NCI-H1105 treated with DMSO at 0.1 percent for 48 hours (cell line): ENCODE results near the gene ADAMTS10.
"Not testable (repeated sequence)": the region's sequence is repeated elsewhere in the genome, so short reads cannot be mapped to it uniquely, and the experiment has no call there.

Source experiments
- DNase-seq: peaks from one replicate; lab custom pipeline; 2025; lab: John Stamatoyannopoulos, UW

Gene ADAMTS10

GRCh38 chr19:8561075-8561764 is 49.3 kb downstream of the ADAMTS10 start:
- no peak for DNase-seq

GRCh38 chr19:8558325-8558724 is 52.2 kb downstream of the ADAMTS10 start:
- DNase-seq = no peak

GRCh38 chr19:8557642-8558238 is 52.8 kb downstream of the ADAMTS10 start:
- no peak for DNase-seq

GRCh38 chr19:8553729-8554128 is 56.8 kb downstream of the ADAMTS10 start:
- DNase-seq = not testable (repeated sequence)

GRCh38 chr19:8552810-8553209 is 57.7 kb downstream of the ADAMTS10 start:
- peak; percentile 2 for DNase-seq

GRCh38 chr19:8550070-8550469 is 60.4 kb downstream of the ADAMTS10 start:
- DNase-seq = no peak

- DNase-seq = no peak
These were observed 64.8 kb downstream of the ADAMTS10 start for GRCh38 chr19:8545743-8546142.

- no peak for DNase-seq
These were observed 66.3 kb downstream of the ADAMTS10 start for GRCh38 chr19:8544168-8544567.

- no peak for DNase-seq
These were observed 70.8 kb downstream of the ADAMTS10 start for GRCh38 chr19:8539621-8540149.

GRCh38 chr19:8537099-8537498 is 73.4 kb downstream of the ADAMTS10 start:
- DNase-seq = no peak

- DNase-seq = no peak
These were observed 74.2 kb downstream of the ADAMTS10 start for GRCh38 chr19:8536282-8536681.

- DNase-seq = no peak
These were observed 78.3 kb downstream of the ADAMTS10 start for GRCh38 chr19:8532225-8532624.

- no peak for DNase-seq
These were observed 79.0 kb downstream of the ADAMTS10 start for GRCh38 chr19:8531470-8531869.
